Measurements from ENCODE around the gene DOP1A.

DOP1A gene

DNA sequence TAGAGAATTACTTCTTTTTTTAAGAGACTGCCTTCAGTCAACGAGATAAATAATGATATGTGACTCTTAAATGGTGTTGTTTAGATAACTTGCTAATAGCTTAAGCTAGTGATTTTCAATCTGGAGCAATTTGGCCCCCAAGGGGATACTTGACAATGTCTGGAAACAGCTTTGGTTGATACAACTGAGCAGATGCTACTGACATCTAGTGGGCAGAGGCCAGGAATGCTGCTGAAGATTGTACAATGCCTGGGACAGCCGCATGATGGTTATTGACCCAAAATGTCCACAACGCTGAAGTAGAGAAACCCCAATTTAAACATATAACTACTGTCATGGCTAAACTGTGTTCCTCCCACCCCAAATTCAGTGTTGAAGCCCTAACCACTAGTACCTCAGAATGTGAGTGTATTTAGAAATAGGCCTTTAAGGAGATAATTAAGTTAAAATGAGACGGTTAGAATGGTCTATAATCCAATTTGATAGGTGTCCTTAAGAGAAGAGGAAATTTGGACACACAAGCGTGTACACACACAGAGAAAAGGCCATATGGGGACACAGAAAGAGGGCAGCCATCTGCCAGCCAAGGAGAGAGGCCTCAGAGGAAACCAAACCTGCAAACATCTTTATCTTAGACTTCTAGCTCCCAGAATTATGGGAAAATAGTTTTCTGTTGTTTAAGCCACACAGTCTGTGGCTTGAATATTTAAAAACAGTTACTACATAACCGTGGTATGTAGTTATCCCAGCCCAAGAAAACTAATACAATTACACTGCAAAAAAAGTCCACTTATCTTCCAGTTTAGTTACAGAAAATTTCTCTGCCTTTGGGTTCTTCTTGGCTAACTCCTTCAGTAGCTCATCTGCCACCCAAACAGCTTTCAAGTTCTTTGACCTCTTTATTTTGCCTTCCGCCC is 147.9 kb downstream of the DOP1A start:
- DNase-seq = peak; percentile 56

DNA sequence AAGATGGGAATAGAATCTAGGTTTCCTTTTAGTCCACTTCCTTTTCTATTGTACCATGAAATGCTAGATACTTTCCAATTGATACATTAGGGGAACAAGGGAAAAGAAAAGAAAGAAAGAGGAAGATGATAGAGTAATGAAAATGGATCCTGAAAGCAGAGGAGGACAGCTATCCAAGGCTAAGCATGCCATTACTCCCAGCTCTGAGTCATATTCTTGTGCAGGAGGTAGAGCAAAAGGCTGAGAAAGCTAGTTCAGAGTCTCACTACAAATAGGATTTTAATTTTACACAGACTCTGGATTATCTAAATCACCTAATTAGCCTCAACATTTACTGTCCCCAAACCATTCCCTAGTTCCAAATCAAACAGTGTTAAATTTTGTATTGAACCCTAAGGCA is 149.3 kb downstream of the DOP1A start:
- DNase-seq = no peak

Measured in stimulated activated CD4-positive, alpha-beta T cell treated with anti-CD3 and anti-CD28 coated beads, Interleukin-1b, Interleukin-23, amount 100 ng/mL, for 48 hours (primary cell).